ENCODE data around the gene PEX14.

DNA sequence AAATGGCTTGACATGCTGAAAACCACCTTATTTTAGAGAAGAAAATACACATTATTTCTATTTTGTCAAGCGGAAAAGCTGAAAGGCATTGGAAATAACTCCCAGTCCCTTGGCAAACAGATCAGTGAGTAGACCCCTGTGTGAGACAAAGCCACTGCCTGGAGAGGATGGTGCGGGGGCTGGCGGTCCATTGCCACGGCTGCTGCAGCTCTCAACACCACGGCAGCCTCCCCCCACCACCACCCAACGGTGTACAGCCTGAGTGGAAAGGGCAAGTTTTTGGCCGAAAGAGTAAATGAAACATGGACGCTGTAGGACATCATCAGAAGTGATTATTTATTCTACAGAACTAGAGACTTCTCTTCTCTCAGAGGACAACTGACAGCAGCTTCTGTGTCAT, 84.6 kb downstream of the PEX14 start:
- TF ChIP-seq, protein P1, sequence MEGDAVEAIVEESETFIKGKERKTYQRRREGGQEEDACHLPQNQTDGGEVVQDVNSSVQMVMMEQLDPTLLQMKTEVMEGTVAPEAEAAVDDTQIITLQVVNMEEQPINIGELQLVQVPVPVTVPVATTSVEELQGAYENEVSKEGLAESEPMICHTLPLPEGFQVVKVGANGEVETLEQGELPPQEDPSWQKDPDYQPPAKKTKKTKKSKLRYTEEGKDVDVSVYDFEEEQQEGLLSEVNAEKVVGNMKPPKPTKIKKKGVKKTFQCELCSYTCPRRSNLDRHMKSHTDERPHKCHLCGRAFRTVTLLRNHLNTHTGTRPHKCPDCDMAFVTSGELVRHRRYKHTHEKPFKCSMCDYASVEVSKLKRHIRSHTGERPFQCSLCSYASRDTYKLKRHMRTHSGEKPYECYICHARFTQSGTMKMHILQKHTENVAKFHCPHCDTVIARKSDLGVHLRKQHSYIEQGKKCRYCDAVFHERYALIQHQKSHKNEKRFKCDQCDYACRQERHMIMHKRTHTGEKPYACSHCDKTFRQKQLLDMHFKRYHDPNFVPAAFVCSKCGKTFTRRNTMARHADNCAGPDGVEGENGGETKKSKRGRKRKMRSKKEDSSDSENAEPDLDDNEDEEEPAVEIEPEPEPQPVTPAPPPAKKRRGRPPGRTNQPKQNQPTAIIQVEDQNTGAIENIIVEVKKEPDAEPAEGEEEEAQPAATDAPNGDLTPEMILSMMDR (optimal IDR thresholded peaks at IDR 0.05 in 1 of 3, IDR thresholded peaks at IDR 0.05 in 1 of 3, conservative IDR thresholded peaks at IDR 0.05 in 1 of 3; ENCODE audit: extremely low read depth in 1 of 3, insufficient read depth in 2 of 3, low read length in 3 of 3) = no peak
- no peak for TF ChIP-seq EZH2 (IDR thresholded peaks at IDR 0.05; ENCODE audit: low read length)

Measured in keratinocyte (primary cell).